K562 treated with DMSO at 1 percent for 24 hours (cell line): ENCODE measurements around the gene ZNF207. TPM values are rescaled to one million over a fixed set of nuclear protein-coding genes. Genes with fewer than 3 reads are reported as not detected.

ENCODE experiments used
- total RNA-seq: library from RNA; unstranded; fragments of 300-600 nt; gene quantifications from 2 replicates; pipeline ENCODE4 v1.2.3, GENCODE V29; 2022; ENCODE audit warnings: low read depth; ENCODE audit not compliant: insufficient read depth

The ZNF207 gene
- total RNA-seq = 138 and 148 TPM in 2 replicates

GRCh38 chr17:32349854-32350665, at the start of gene ZNF207:
Gene ZNF207, plus strand, starts transcription at chr17:32350157. Its CDS starts 129 bp downstream, at chr17:32350286.

GRCh38 chr17:32341857-32342602, 7.9 kb upstream of the ZNF207 start, which contains the start of gene C17orf75:
Gene C17orf75, minus strand, starts transcription at chr17:32342173. Its CDS starts 34 bp downstream, at chr17:32342139.

Other genes with a start within 250 kb of the ZNF207 start
- gene RHOT1, start 207.7 kb upstream of the ZNF207 start, total RNA-seq = 18.9 and 21.3 TPM in 2 replicates
- 0.25 TPM in 1 of 2 replicates, not detected in the other for gene RHBDL3, start 84.3 kb upstream of the ZNF207 start, total RNA-seq
- 19.6 and 23.6 TPM in 2 replicates for gene C17orf75, start 8.0 kb upstream of the ZNF207 start, total RNA-seq
- 53.0 and 61.4 TPM in 2 replicates for gene PSMD11, start 94.4 kb downstream of the ZNF207 start, total RNA-seq
- 1.9 and 2.2 TPM in 2 replicates for gene CDK5R1, start 136.8 kb downstream of the ZNF207 start, total RNA-seq